Endothelial cell of umbilical vein (primary cell): ENCODE measurements around the gene AFG1L. TPM values are rescaled to one million over a fixed set of nuclear protein-coding genes. Genes with fewer than 3 reads are reported as not detected.

Experiments used
- BruUV-seq: library from RNA; stranded (reverse); fragments of 400-500 nt; replicated peaks from 2 replicates; lab custom pipeline; 2021; lab: Mats Ljungman, UMichigan
- CTCF ChIA-PET: fragments of 300-600, 350-600 bp; sonication (Branson Sonifier 250); formaldehyde crosslinking; loops from one replicate; lab custom pipeline; 2021; ENCODE audit warnings: antibody characterized with exemption, inconsistent platforms; lab: Charles Lee
- POLR2A ChIA-PET: fragments of 300-600, 350-600 bp; sonication (Branson Sonifier 250); formaldehyde crosslinking; loops from one replicate; lab custom pipeline; 2021; ENCODE audit warnings: antibody characterized with exemption, inconsistent platforms; lab: Charles Lee
- DNase-seq: peaks from one replicate; pipeline ENCODE4 v3.0.0-alpha.2; 2011; ENCODE audit warnings: low read depth, low spot score
- FAIRE-seq: peaks from 2 replicates; lab custom pipeline; 2011; peaks lifted over from hg19 to GRCh38; lab: Jason Lieb, UNC
- H2AFZ ChIP-seq: 2 replicates; pipeline ENCODE4 v1.6.0; 2012; ENCODE audit warnings: low read depth, low read length, control low read depth, inconsistent platforms
- H3K27ac ChIP-seq: 2 replicates; pipeline ENCODE4 v1.5.1; 2011; ENCODE audit warnings: low read depth, mild to moderate bottlenecking, control low read depth, low read length, moderate library complexity; ENCODE audit not compliant: insufficient read depth
- H3K27me3 ChIP-seq, 2 experiments: 2 replicates each; pipeline versions ENCODE4 v1.6.0 to v1.6.1; 2011; ENCODE audit warnings: low read length in 2 of 2, mixed read lengths in 1 of 2; ENCODE audit not compliant: control insufficient read depth in 2 of 2, insufficient read depth in 2 of 2
- H3K36me3 ChIP-seq, 2 experiments: 2 replicates in 1 of 2; 3 replicates in 1 of 2; pipeline ENCODE4 v1.5.1; 2011; ENCODE audit warnings: low read length in 2 of 2, mild to moderate bottlenecking in 1 of 2, moderate library complexity in 1 of 2; ENCODE audit not compliant: control insufficient read depth in 2 of 2, insufficient read depth in 2 of 2; ENCODE audit errors: extremely low read depth in 1 of 2
- H3K4me1 ChIP-seq: 3 replicates; pipeline ENCODE4 v1.5.1; 2011; ENCODE audit warnings: mild to moderate bottlenecking, low read length; ENCODE audit not compliant: control insufficient read depth, insufficient read depth; ENCODE audit errors: extremely low read depth
- H3K4me2 ChIP-seq: 2 replicates; pipeline ENCODE4 v1.6.1; 2011; ENCODE audit warnings: low read length, control low read depth, mixed read lengths; ENCODE audit not compliant: insufficient read depth
- H3K4me3 ChIP-seq, 3 experiments: fragments of 200-600 bp in 1 of 3; sonication (generic), shearing (Covaris generic) in 1 of 3; replicated peaks in 1 of 3; 2 replicates each; pipeline ENCODE4 v1.5.1; 2011 to 2016; ENCODE audit warnings: control low read depth in 3 of 3, low read length in 3 of 3, mild to moderate bottlenecking in 2 of 3, inconsistent platforms in 1 of 3, low read depth in 1 of 3, moderate library complexity in 1 of 3; ENCODE audit not compliant: insufficient read depth in 1 of 3
- H3K79me2 ChIP-seq: 2 replicates; pipeline ENCODE4 v1.6.0; 2012; ENCODE audit warnings: low read length, inconsistent platforms; ENCODE audit not compliant: control insufficient read depth, insufficient read depth
- H3K9ac ChIP-seq: replicated peaks from 2 replicates; pipeline ENCODE3; 2011; ENCODE audit warnings: low read length, control low read depth; ENCODE audit not compliant: insufficient read depth; ENCODE audit errors: extremely low read depth
- H3K9me1 ChIP-seq: replicated peaks from 3 replicates; pipeline ENCODE4 v1.6.0; 2011; ENCODE audit warnings: mild to moderate bottlenecking, low read length; ENCODE audit not compliant: control insufficient read depth, insufficient read depth; ENCODE audit errors: extremely low read depth
- H3K9me3 ChIP-seq: replicated peaks from 2 replicates; pipeline ENCODE4 v1.5.1; 2012; ENCODE audit warnings: low read length, inconsistent platforms; ENCODE audit not compliant: control insufficient read depth, insufficient read depth
- H4K20me1 ChIP-seq: replicated peaks from 2 replicates; pipeline ENCODE3; 2011; ENCODE audit warnings: mild to moderate bottlenecking, low read length; ENCODE audit not compliant: control insufficient read depth, insufficient read depth; ENCODE audit errors: extremely low read depth
- EZH2 ChIP-seq: IDR thresholded peaks from 2 replicates; pipeline ENCODE4 v1.6.1; 2012; ENCODE audit warnings: borderline replicate concordance, low read depth, mild to moderate bottlenecking, moderate library complexity, low read length, inconsistent platforms; ENCODE audit not compliant: severe bottlenecking
- FOS ChIP-seq: IDR thresholded peaks from 2 replicates; pipeline ENCODE4 v1.6.1; 2011; ENCODE audit warnings: mild to moderate bottlenecking, low read length, moderate library complexity, borderline replicate concordance; ENCODE audit not compliant: insufficient read depth
- GATA2 ChIP-seq: IDR thresholded peaks from 2 replicates; pipeline ENCODE4 v1.7.0; 2011; ENCODE audit warnings: low read depth, mild to moderate bottlenecking, moderate library complexity, mixed read lengths, low read length; ENCODE audit not compliant: insufficient read length, insufficient read depth
- JUN ChIP-seq: IDR thresholded peaks from 2 replicates; pipeline ENCODE4 v1.6.1; 2011; ENCODE audit warnings: borderline replicate concordance, low read depth; ENCODE audit not compliant: insufficient read length, insufficient read depth
- MYC ChIP-seq: IDR thresholded peaks from one replicate; pipeline ENCODE4 v1.6.1; 2011; ENCODE audit warnings: mild to moderate bottlenecking, low read depth, low read length
- POLR2A ChIP-seq: IDR thresholded peaks from 2 replicates; pipeline ENCODE4 v1.6.1; 2012; ENCODE audit warnings: low read depth, mild to moderate bottlenecking, control low read depth, low read length
- POLR2AphosphoS5 ChIP-seq: IDR thresholded peaks from 2 replicates; pipeline ENCODE4 v1.6.1; 2012; ENCODE audit warnings: low read depth, mild to moderate bottlenecking, control low read depth, low read length, moderate library complexity; ENCODE audit not compliant: insufficient read depth
- dilution Hi-C: fragments of 300-500 bp; cut with MboI; formaldehyde crosslinking; loops from one replicate; pipeline ENCODE4 v1.15.0; 2019; ENCODE audit warnings: low sequenced_read_pairs; ENCODE audit not compliant: extremely low pct_ligation_motif_present
- intact Hi-C: fragments of 100-400 bp; cut with micrococcal nuclease; formaldehyde crosslinking; loops from one replicate; pipeline ENCODE4 v1.10.0; 2022
- polyA plus RNA-seq, 4 experiments: library from polyadenylated mRNA; depleted of rRNA in 3 of 4; stranded (reverse) in 3 of 4; unstranded in 1 of 4; fragments of >200 nt; gene quantifications; 2 replicates each; pipeline versions ENCODE4 v1.2.1 to v1.2.3, GENCODE V29; 2011 to 2012; ENCODE audit warnings: missing spikeins in 1 of 4
- total RNA-seq: library from RNA; stranded (reverse); gene quantifications from 2 replicates; pipeline ENCODE4 v1.2.3, GENCODE V29; 2021
- TF ChIP-seq, protein P1 (sequence below): IDR thresholded peaks from 2 replicates; pipeline ENCODE4 v1.6.1; 2011; ENCODE audit not compliant: insufficient read depth, insufficient read length
- TF ChIP-seq, protein P2 (sequence below), 2 donors: IDR thresholded peaks; 1 replicate in 1 of 2; 2 replicates in 1 of 2; pipeline ENCODE4 v1.5.1; 2011; ENCODE audit warnings: low read length in 2 of 2, mild to moderate bottlenecking in 2 of 2, moderate library complexity in 2 of 2, control low read depth in 1 of 2, inconsistent platforms in 1 of 2, low read depth in 1 of 2; ENCODE audit not compliant: insufficient read depth in 1 of 2; ENCODE audit errors: extremely low read depth in 1 of 2

Gene AFG1L
- total and polyA plus RNA-seq, 2 donors (not counting 3 experiments of a cell fraction or from before 2014, with no cell fraction given), result 1.0 to 6.2 TPM

DNA sequence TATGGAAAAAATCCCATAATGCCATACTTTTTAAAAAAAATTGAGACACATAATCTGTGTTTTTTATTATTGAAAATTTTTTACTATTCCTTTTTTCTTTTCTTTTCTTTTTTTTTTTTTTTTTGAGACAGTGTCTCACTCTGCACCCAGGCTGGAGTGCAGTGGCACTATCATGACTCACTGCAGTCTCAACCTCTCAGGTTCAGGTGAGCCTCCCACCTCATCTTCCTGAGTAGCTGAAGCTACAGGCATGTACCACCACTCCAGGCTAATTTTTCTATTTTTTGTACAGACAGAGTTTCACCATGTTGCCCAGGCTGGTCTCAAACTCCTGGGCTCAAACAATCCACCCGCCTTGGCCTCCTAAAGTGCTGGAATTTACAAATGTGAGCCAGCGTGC is 100.4 kb downstream of the AFG1L start:
- ChIA-PET POLR2A (no interaction called here), CTCF (interaction anchor here (1.5 kb wide), 1 partner anchor 96 kb away, joined by 8 read pairs; no protein-coding TSS in a partner anchor)
- Histone ChIP-seq H3K27ac (no peak overlapping the region), H3K4me3 (no peak overlapping the region), H2AFZ (no peak overlapping the region), H3K4me1 (no peaks in the 10 kb centered on the region), H3K9ac (no peak overlapping the region), H3K27me3 (no peaks in the 10 kb centered on the region), H3K9me1 (no peaks in the 10 kb centered on the region), H3K79me2 (no peaks in the 10 kb centered on the region), H3K4me2 (no peak overlapping the region), H3K36me3 (no peaks in the 10 kb centered on the region), H3K9me3 (no peaks in the 10 kb centered on the region), H4K20me1 (no peaks in the 10 kb centered on the region)
- DNase-seq (no peak), FAIRE-seq (no peak)
- TF ChIP-seq JUN (no peak), FOS (no peak), GATA2 (no peak), POLR2A (no peak), POLR2AphosphoS5 (no peak), EZH2 (no peak), MYC (no peak)
- TF ChIP-seq, protein P1, sequence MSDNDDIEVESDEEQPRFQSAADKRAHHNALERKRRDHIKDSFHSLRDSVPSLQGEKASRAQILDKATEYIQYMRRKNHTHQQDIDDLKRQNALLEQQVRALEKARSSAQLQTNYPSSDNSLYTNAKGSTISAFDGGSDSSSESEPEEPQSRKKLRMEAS, result no peak
- TF ChIP-seq, protein P2, sequence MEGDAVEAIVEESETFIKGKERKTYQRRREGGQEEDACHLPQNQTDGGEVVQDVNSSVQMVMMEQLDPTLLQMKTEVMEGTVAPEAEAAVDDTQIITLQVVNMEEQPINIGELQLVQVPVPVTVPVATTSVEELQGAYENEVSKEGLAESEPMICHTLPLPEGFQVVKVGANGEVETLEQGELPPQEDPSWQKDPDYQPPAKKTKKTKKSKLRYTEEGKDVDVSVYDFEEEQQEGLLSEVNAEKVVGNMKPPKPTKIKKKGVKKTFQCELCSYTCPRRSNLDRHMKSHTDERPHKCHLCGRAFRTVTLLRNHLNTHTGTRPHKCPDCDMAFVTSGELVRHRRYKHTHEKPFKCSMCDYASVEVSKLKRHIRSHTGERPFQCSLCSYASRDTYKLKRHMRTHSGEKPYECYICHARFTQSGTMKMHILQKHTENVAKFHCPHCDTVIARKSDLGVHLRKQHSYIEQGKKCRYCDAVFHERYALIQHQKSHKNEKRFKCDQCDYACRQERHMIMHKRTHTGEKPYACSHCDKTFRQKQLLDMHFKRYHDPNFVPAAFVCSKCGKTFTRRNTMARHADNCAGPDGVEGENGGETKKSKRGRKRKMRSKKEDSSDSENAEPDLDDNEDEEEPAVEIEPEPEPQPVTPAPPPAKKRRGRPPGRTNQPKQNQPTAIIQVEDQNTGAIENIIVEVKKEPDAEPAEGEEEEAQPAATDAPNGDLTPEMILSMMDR (IDR thresholded peaks at IDR 0.05; ENCODE audit: extremely low read depth in 1 of 2, insufficient read depth in 1 of 2, low read depth in 1 of 2, low read length in 2 of 2), result no peak
- intact Hi-C loops (no loop called here), dilution Hi-C loops (no loop called here)
- no TSS peak for BruUV-seq
